BJ (cell line): ENCODE measurements around the gene ICAM5. TPM values are rescaled to one million over a fixed set of nuclear protein-coding genes. Genes with fewer than 3 reads are reported as not detected.
"Not testable (repeated sequence)": the region's sequence is repeated elsewhere in the genome, so short reads cannot be mapped to it uniquely, and the experiment has no call there.

Experiments used
- CTCF ChIA-PET: fragments of 350-600 bp; formaldehyde crosslinking; extraction: SDS; loops from one replicate; lab custom pipeline; 2021; ENCODE audit warnings: antibody characterized with exemption, inconsistent platforms; lab: Yijun Ruan, JAX
- POLR2A ChIA-PET: fragments of 300-600 bp; sonication (Branson Sonifier 250); formaldehyde crosslinking; extraction: SDS; loops from one replicate; lab custom pipeline; 2021; ENCODE audit warnings: antibody characterized with exemption; lab: Charles Lee
- DNase-seq: peaks from one replicate; pipeline ENCODE4 v3.0.0-alpha.2; 2011; ENCODE audit warnings: low read depth
- H3K27me3 ChIP-seq: 2 replicates; pipeline ENCODE4 v1.6.0; 2011; ENCODE audit warnings: low read length; ENCODE audit not compliant: control insufficient read depth, insufficient read depth
- H3K36me3 ChIP-seq: 2 replicates; pipeline ENCODE4 v1.5.1; 2011; ENCODE audit warnings: low read length; ENCODE audit not compliant: control insufficient read depth, insufficient read depth
- H3K4me3 ChIP-seq: 2 replicates; pipeline ENCODE4 v1.5.1; 2011; ENCODE audit warnings: low read depth, mild to moderate bottlenecking, control low read depth, low read length
- CTCF ChIP-seq: IDR thresholded peaks from 2 replicates; pipeline ENCODE4 v1.5.1; 2011; ENCODE audit warnings: low read depth, mild to moderate bottlenecking, control low read depth, inconsistent platforms, low read length, moderate library complexity; ENCODE audit not compliant: insufficient read depth
- polyA plus RNA-seq: library from polyadenylated mRNA; depleted of rRNA; stranded (reverse); fragments of >200 nt; gene quantifications from 2 replicates; pipeline ENCODE4 v1.2.3, GENCODE V29; 2011

ICAM5 gene
- polyA plus RNA-seq, 1 experiment: 9.2 TPM

DNA sequence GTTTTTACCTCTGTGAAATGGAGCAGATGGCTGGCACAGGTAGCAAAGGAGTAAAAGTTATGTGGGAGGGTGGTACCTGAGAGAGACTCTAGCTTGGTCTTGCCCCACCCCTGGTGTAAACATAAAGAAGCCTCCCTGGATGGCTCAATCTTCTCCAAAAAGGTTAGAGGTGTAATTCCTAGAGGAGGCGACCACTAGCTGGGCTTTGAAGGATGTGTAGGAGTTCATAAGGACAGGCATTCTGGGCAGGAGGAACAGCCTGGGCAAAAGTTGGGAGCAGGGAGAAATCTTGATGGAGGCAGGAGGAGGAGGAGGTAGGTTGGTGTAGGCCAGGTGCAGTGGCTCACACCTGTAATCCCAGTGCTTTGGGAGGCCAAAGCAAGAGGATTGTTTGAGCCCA lies 10.8 kb upstream of the ICAM5 start:
- peaks cover 15% of the 10 kb centered on the region for H3K36me3 ChIP-seq
- TF ChIP-seq CTCF: no peak
- no peak for DNase-seq
- POLR2A ChIA-PET: no interaction called here
- H3K4me3 ChIP-seq: no peak overlapping the region
- H3K27me3 ChIP-seq: no peaks in the 10 kb centered on the region
- CTCF ChIA-PET: interaction anchor here (0.7 to 3.0 kb wide), 4 partner anchors 32 to 112 kb away, joined by 3 to 13 read pairs (median 4); no protein-coding TSS in a partner anchor

GRCh38 chr19:10279737-10280442 lies 9.9 kb upstream of the ICAM5 start:
- no peak for TF ChIP-seq CTCF
- Histone ChIP-seq H3K36me3 (peaks cover 21% of the 10 kb centered on the region), H3K27me3 (no peaks in the 10 kb centered on the region), H3K4me3 (no peak overlapping the region)
- CTCF ChIA-PET: interaction anchor here (0.6 to 3.0 kb wide), 5 partner anchors 9 to 183 kb away, joined by 3 to 13 read pairs (median 5); partner anchors contain the start of gene ICAM1
- POLR2A ChIA-PET: interaction anchor here (1.2 kb wide), 1 partner anchor 10 kb away, joined by 3 read pairs; the partner anchor contains the start of gene ICAM5
- DNase-seq: no peak

DNA sequence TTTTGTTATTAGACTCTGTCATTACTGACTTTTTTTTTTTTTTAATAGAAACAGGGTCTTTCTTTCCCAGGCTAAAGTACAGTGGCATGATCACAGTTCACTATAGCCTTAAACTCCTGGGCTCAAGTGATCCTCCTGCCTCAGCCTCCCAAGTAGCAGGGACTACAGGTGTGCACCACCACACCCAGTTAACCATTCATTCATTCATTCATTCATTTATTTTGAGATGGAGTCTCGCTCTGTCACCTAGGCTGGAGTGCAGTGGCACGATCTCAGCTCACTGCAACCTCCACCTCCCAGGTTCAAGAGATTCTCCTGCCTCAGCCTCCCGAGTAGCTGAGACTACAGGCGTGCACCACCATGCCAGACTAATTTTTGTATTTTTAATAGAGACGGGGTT lies 7.7 kb upstream of the ICAM5 start:
- POLR2A ChIA-PET, H3K27me3 ChIP-seq, DNase-seq, CTCF ChIA-PET, H3K4me3 ChIP-seq: not testable (repeated sequence)
- peaks cover 23% of the 10 kb centered on the region for H3K36me3 ChIP-seq

- POLR2A ChIA-PET: no interaction called here
- CTCF ChIA-PET: interaction anchor here (1.7 kb wide), 1 partner anchor 105 kb away, joined by 5 read pairs; no protein-coding TSS in a partner anchor
- no peak for DNase-seq
- peaks cover 23% of the 10 kb centered on the region for H3K36me3 ChIP-seq
- no peak overlapping the region for H3K4me3 ChIP-seq
- TF ChIP-seq CTCF: no peak
- 0 out of 2 replicates have a peak, but pooled peaks cover 2% of the 10 kb centered on the region for H3K27me3 ChIP-seq
Measured at GRCh38 chr19:10283301-10284064, 6.3 kb upstream of the ICAM5 start.

- DNase-seq: no peak
- no peak overlapping the region for H3K4me3 ChIP-seq
- TF ChIP-seq CTCF: no peak
- CTCF ChIA-PET: interaction anchor here (0.8 to 1.7 kb wide), 2 partner anchors 11 to 105 kb away, joined by 3 to 5 read pairs; no protein-coding TSS in a partner anchor
- POLR2A ChIA-PET: no interaction called here
- peaks cover 18% of the 10 kb centered on the region for H3K36me3 ChIP-seq
- H3K27me3 ChIP-seq: 0 out of 2 replicates have a peak, but pooled peaks cover 2% of the 10 kb centered on the region
Measured at GRCh38 chr19:10284065-10284959, 5.4 kb upstream of the ICAM5 start.
